KOPT-K1 (cell line): ENCODE data around the gene UCKL1.
A peak's percentile ranks its signal among the peaks of the same experiment; 100 is the strongest.

Experiments
- H3K27ac ChIP-seq: fragments of 200-600 bp; sonication (generic); 2 replicates; pipeline ENCODE4 v1.5.1; 2016; ENCODE audit warnings: antibody characterized with exemption, mild to moderate bottlenecking, low read depth, low read length; ENCODE audit not compliant: poor library complexity, severe bottlenecking
- H3K36me3 ChIP-seq: fragments of 200-600 bp; sonication (generic); 2 replicates; pipeline ENCODE4 v1.5.1; 2017; ENCODE audit warnings: antibody characterized with exemption, mild to moderate bottlenecking, low read length, moderate library complexity; ENCODE audit not compliant: insufficient read depth
- H3K9me3 ChIP-seq: fragments of 200-600 bp; sonication (generic); 2 replicates; pipeline ENCODE4 v1.5.1; 2017; ENCODE audit warnings: antibody characterized with exemption, low read length, mild to moderate bottlenecking; ENCODE audit not compliant: insufficient read depth, poor library complexity, severe bottlenecking

UCKL1 gene

GRCh38 chr20:63908008-63908682 lies 48.1 kb downstream of the UCKL1 start:
- Histone ChIP-seq H3K9me3 (no peaks in the 10 kb centered on the region), H3K36me3 (no peaks in the 10 kb centered on the region; the same call in 1 of the 2 replicates), H3K27ac (no peak overlapping the region)

- Histone ChIP-seq H3K36me3 (peaks cover 5% of the 10 kb centered on the region), H3K27ac (no peak overlapping the region), H3K9me3 (no peaks in the 10 kb centered on the region)
These were observed 52.2 kb downstream of the UCKL1 start for GRCh38 chr20:63903796-63904561.

- H3K36me3 ChIP-seq: peaks cover 18% of the 10 kb centered on the region
- no peak overlapping the region for H3K27ac ChIP-seq
- H3K9me3 ChIP-seq: no peaks in the 10 kb centered on the region
These were observed 55.8 kb downstream of the UCKL1 start for GRCh38 chr20:63900413-63900812.

GRCh38 chr20:63898882-63899558 lies 57.2 kb downstream of the UCKL1 start:
- Histone ChIP-seq H3K36me3 (peaks cover 18% of the 10 kb centered on the region), H3K27ac (no peak overlapping the region)

GRCh38 chr20:63897978-63898561 lies 58.1 kb downstream of the UCKL1 start:
- Histone ChIP-seq H3K36me3 (peaks cover 18% of the 10 kb centered on the region), H3K9me3 (no peaks in the 10 kb centered on the region), H3K27ac (no peak overlapping the region)

More at GRCh38 chr20:63898882-63899558, 57.2 kb downstream of the UCKL1 start:
- H3K9me3 ChIP-seq: no peaks in the 10 kb centered on the region

GRCh38 chr20:63896264-63897105 lies 59.7 kb downstream of the UCKL1 start:
- Histone ChIP-seq H3K36me3 (peaks cover 17% of the 10 kb centered on the region), H3K27ac (peak overlapping the region; percentile 45), H3K9me3 (no peaks in the 10 kb centered on the region)

- H3K36me3 ChIP-seq: peaks cover 16% of the 10 kb centered on the region
- peak overlapping the region; percentile 45 for H3K27ac ChIP-seq
- H3K9me3 ChIP-seq: no peaks in the 10 kb centered on the region
These were observed 60.3 kb downstream of the UCKL1 start for GRCh38 chr20:63895952-63896263.

- H3K36me3 ChIP-seq: peaks cover 20% of the 10 kb centered on the region
- peak overlapping the region; percentile 45 for H3K27ac ChIP-seq
- no peaks in the 10 kb centered on the region for H3K9me3 ChIP-seq
These were observed 60.8 kb downstream of the UCKL1 start for GRCh38 chr20:63895202-63895951.

GRCh38 chr20:63894358-63895201 lies 61.6 kb downstream of the UCKL1 start, which contains the start of gene DNAJC5:
TSS of gene DNAJC5 (plus strand) at chr20:63895126. CDS start at chr20:63928346, 33,220 bp downstream.
- peaks cover 28% of the 10 kb centered on the region for H3K36me3 ChIP-seq
- H3K9me3 ChIP-seq: no peaks in the 10 kb centered on the region
- H3K27ac ChIP-seq: peak within 1 kb of the TSS; percentile 45

GRCh38 chr20:63893999-63894357 lies 62.2 kb downstream of the UCKL1 start:
- Histone ChIP-seq H3K9me3 (no peaks in the 10 kb centered on the region), H3K27ac (no peak overlapping the region), H3K36me3 (peaks cover 34% of the 10 kb centered on the region)

- H3K27ac ChIP-seq: no peak overlapping the region
- H3K36me3 ChIP-seq: peaks cover 35% of the 10 kb centered on the region
- no peaks in the 10 kb centered on the region for H3K9me3 ChIP-seq
These were observed 63.8 kb downstream of the UCKL1 start for GRCh38 chr20:63892402-63892801.

- peaks cover 39% of the 10 kb centered on the region for H3K36me3 ChIP-seq
- no peak overlapping the region for H3K27ac ChIP-seq
- no peaks in the 10 kb centered on the region for H3K9me3 ChIP-seq
These were observed 64.9 kb downstream of the UCKL1 start for GRCh38 chr20:63891061-63892002.
